Stimulated activated naive B cell treated with anti-CD40 and anti-IgM and Interleukin-4, amounts not matched to agents 10 μg/mL and 1 μg/mL and 100 μg/mL, for 72 hours (primary cell): ENCODE results near the gene TRAM2.
A peak's percentile ranks its signal among the peaks of the same experiment; 100 is the strongest.

Experiments used
- ATAC-seq, 2 donors: fragments of 150-1000 bp; cut with Tn5 transposase; replicated peaks; 2 replicates each; pipeline ENCODE4 v1.10.0; 2021; ENCODE audit warnings: moderate library complexity in 1 of 2
- DNase-seq: peaks from one replicate; pipeline ENCODE4 v3.0.0; 2021
- H3K27ac Mint-ChIP-seq: one replicate; pipeline ENCODE4 v1.8.0; 2022; ENCODE audit warnings: mild to moderate bottlenecking, mixed read lengths
- H3K27me3 Mint-ChIP-seq, 2 donors: one replicate each; pipeline ENCODE4 v1.8.0; 2022; ENCODE audit warnings: mixed read lengths in 2 of 2
- H3K36me3 Mint-ChIP-seq, 2 donors: one replicate each; pipeline ENCODE4 v1.8.0; 2022; ENCODE audit warnings: mixed read lengths in 2 of 2, mild to moderate bottlenecking in 1 of 2
- H3K4me1 Mint-ChIP-seq, 2 donors: one replicate each; pipeline ENCODE4 v1.8.0; 2022; ENCODE audit warnings: mixed read lengths in 2 of 2, mild to moderate bottlenecking in 1 of 2
- H3K4me3 Mint-ChIP-seq, 2 donors: one replicate each; pipeline ENCODE4 v1.8.0; 2022; ENCODE audit warnings: mild to moderate bottlenecking in 2 of 2, mixed read lengths in 2 of 2, moderate library complexity in 1 of 2
- H3K9me3 Mint-ChIP-seq, 2 donors: one replicate each; pipeline ENCODE4 v1.8.0; 2022; ENCODE audit warnings: mixed read lengths in 2 of 2, mild to moderate bottlenecking in 1 of 2

The TRAM2 gene

DNA sequence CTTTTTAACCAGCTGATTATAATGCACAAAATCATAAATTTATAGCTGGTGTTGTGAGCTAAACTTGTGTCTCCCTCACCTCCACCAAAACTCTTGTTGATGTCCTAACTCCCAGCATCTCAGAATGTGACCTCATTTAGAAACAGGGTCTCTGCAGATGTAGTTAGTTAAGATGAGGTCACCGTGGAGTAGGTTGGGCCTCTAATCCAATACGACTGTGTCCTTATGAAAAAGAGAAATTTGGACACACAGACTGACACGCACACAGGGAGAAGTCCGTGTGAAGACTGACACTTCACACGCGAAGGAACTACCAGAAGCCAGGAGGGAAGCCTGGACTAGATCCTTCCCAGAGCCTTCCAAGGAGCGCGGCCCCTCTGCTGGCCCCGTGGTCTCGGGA is 46.5 kb downstream of the TRAM2 start:
- DNase-seq (no peak), ATAC-seq (no peak)
- no peaks in the 10 kb centered on the region for H3K27me3 Mint-ChIP-seq
- peaks cover 2 to 11% of the 10 kb centered on the region in 2 donors for H3K36me3 Mint-ChIP-seq
- H3K4me1 Mint-ChIP-seq = no peaks in the 10 kb centered on the region
- H3K27ac Mint-ChIP-seq = no peak overlapping the region
- H3K4me3 Mint-ChIP-seq = no peak overlapping the region
- no peaks in the 10 kb centered on the region for H3K9me3 Mint-ChIP-seq

DNA sequence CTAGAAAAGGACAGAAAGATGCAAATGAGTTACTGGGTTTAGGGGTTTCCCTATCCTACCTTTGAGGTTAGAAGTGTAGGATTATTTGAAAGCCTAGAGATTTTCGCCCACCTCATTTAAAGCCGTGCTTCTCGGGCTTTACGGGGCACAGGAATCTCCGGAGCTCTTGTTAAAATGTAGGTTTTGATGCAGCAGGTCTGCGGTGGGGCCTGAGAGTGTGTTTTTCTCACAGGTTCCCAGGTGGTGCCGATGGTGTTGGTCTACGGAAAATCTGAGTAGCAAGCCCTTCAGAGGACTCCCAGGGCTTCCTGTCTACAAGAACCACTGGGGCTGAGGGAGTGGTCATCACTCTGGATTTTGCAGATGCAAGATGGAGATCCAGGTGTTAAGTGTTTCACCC is 47.5 kb downstream of the TRAM2 start:
- ATAC-seq (no peak), DNase-seq (no peak)
- no peak overlapping the region for H3K4me3 Mint-ChIP-seq
- H3K9me3 Mint-ChIP-seq = no peaks in the 10 kb centered on the region
- no peaks in the 10 kb centered on the region for H3K4me1 Mint-ChIP-seq
- no peak overlapping the region for H3K27ac Mint-ChIP-seq
- no peaks in the 10 kb centered on the region for H3K27me3 Mint-ChIP-seq
- peaks cover 2 to 4% of the 10 kb centered on the region in 2 donors for H3K36me3 Mint-ChIP-seq

DNA sequence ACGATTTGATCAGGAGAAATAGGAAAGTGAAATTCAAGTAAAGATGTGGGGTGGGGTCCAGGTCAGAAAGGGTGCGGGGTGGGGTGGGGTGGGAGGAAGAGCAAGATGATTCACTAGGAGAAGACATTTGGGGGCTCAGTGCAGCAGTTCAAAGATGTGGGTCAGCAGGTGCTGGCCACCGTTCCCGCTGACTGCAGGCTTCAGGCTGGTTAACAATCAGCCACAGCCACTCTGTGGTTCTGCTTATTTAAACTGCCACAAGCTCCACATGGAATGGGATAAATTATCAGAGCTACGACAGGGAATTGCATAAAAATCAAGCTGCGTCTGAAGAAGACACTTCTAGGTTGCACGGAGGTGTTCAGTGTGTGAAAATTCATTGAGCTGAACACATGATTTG is 49.4 kb downstream of the TRAM2 start:
- Mint-ChIP-seq H3K36me3 (peaks cover 0 to 4% of the 10 kb centered on the region in 2 donors), H3K4me1 (no peaks in the 10 kb centered on the region), H3K27ac (no peak overlapping the region), H3K4me3 (no peak overlapping the region), H3K27me3 (no peaks in the 10 kb centered on the region), H3K9me3 (no peaks in the 10 kb centered on the region)
- no peak for DNase-seq
- no peak for ATAC-seq

DNA sequence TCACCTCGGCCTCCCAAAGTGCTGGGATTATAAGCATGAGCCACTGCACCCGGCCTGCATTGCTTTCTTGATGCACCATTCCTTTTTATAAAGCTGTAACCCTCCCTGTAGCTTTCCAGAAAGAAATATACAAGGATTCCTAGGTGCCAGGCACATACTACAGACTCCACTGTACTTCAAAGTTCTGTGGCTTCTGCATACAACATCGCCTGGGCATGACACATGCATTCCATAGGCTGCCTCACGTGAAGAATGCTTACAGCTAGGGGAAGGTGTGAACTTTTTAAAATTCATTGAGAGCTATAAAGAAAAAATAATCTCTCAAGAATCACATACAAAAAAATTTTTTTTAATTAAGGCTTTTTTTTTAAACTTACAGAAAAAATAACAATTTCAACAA is 50.2 kb downstream of the TRAM2 start:
- DNase-seq = no peak
- Mint-ChIP-seq H3K4me3 (no peak overlapping the region), H3K9me3 (no peaks in the 10 kb centered on the region), H3K27me3 (no peaks in the 10 kb centered on the region), H3K4me1 (no peaks in the 10 kb centered on the region), H3K36me3 (peaks cover 0 to 4% of the 10 kb centered on the region in 2 donors), H3K27ac (no peak overlapping the region)
- ATAC-seq = no peak

DNA sequence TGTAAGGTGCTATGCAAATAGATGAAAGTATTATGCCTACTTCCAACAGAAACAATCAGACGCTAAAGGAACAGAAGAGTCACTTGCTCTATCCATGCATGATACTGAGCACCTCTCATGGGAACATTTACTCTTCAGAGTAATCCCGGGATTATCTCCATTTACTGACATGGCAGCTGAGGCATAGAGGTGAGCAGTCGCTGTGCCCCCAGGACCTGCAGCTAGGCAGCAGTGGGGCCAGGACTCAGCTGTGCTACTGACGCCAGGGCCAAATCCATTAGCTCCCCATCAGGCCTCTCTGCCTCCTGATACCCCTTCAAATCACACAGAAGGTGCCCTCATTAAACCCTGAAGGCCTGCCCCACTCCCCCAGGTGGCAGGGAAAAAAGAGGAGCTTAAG is 51.9 kb downstream of the TRAM2 start:
- no peak overlapping the region for H3K4me3 Mint-ChIP-seq
- no peak for DNase-seq
- no peaks in the 10 kb centered on the region for H3K27me3 Mint-ChIP-seq
- H3K9me3 Mint-ChIP-seq = no peaks in the 10 kb centered on the region
- peaks cover 0 to 4% of the 10 kb centered on the region in 2 donors for H3K36me3 Mint-ChIP-seq
- H3K4me1 Mint-ChIP-seq = no peaks in the 10 kb centered on the region
- no peak overlapping the region for H3K27ac Mint-ChIP-seq
- no peak for ATAC-seq

DNA sequence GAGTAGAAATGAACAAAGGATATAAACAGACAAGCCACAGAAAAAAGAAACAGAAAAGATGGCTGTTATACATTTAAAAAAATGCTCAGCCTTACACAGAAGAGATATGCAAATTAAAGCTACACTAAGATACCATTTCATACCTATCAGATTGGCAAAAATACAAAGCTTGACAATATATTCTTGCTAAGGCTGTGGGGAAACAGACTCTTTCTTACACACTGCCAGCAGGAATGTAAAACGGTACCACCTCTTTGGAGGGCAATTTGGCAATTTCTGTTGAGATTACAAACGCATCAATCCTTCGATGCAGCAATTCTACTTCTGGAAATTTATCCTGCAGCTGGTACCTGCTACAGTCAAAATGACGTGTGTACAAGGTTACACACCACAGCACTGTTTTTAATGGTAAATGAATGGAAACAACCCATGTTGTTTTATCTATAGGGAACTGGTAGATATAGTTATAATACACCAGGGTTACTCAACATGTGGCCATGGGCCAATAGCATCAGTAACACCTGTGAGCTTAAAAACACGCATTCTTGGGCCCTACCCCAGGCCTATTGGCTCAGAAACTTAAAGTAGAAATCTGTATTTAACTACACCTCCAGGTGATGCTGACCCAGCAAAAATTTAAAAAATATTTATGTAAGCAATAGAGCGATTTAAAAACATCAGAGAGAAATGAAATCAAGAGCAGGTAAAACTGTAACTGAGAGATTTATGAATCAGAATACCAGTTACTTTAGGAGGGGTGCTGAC is 53.3 kb downstream of the TRAM2 start:
- H3K4me1 Mint-ChIP-seq = peaks cover 0 to 2% of the 10 kb centered on the region in 2 donors
- H3K27me3 Mint-ChIP-seq = no peaks in the 10 kb centered on the region
- ATAC-seq (no peak), DNase-seq (no peak)
- H3K27ac Mint-ChIP-seq = no peak overlapping the region
- H3K4me3 Mint-ChIP-seq = no peak overlapping the region
- H3K9me3 Mint-ChIP-seq = no peaks in the 10 kb centered on the region
- H3K36me3 Mint-ChIP-seq = peaks cover 5 to 10% of the 10 kb centered on the region in 2 donors

DNA sequence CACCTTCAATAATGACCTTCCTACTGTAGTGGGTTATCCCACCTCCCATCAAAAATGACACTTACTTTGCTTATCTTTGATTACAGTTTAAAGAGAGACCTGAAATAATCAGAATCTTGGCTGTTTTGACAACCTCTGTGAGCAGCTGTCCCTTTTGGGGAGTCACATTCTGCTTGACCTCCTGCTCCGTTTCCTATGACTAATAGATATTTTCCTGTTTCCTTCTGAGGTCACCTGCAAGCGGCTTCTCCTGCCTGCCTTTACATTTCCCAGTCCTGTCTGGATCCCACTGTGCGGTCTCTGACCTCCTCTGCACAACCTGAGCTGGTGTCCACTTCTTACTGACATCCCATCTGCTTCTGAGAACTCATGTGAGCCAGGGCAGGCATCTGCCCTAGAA is 54.2 kb downstream of the TRAM2 start:
- no peaks in the 10 kb centered on the region for H3K9me3 Mint-ChIP-seq
- DNase-seq (no peak), ATAC-seq (no peak)
- H3K27ac Mint-ChIP-seq = no peak overlapping the region
- peaks cover 9 to 17% of the 10 kb centered on the region in 2 donors for H3K36me3 Mint-ChIP-seq
- no peaks in the 10 kb centered on the region for H3K27me3 Mint-ChIP-seq
- no peak overlapping the region for H3K4me3 Mint-ChIP-seq
- peaks cover 0 to 2% of the 10 kb centered on the region in 2 donors for H3K4me1 Mint-ChIP-seq

DNA sequence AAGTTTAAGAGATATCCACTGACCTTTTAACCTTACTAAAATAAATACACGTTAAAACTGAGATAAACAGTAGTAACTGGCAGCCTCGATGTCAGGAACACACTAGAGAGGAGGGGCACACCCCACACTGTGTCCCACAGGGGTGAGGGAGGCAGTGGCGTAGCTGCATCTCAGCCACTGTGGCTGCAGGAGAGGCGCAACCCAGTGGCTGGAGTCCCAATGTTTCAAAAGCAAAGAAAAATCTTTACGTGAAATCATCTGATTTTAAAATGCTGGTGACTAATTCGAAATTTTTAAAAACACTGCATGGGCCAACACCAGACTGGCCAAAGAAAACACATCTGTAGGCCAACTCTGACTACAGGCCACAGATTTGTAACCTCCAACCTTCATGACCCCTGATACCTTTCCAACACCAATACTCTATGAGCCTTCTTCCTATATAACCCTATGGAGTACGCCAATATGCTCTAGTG is 54.7 kb downstream of the TRAM2 start:
- no peak overlapping the region for H3K4me3 Mint-ChIP-seq
- peaks cover 0 to 2% of the 10 kb centered on the region in 2 donors for H3K4me1 Mint-ChIP-seq
- ATAC-seq = no peak
- no peaks in the 10 kb centered on the region for H3K27me3 Mint-ChIP-seq
- peaks cover 9 to 17% of the 10 kb centered on the region in 2 donors for H3K36me3 Mint-ChIP-seq
- no peak for DNase-seq
- H3K27ac Mint-ChIP-seq = no peak overlapping the region
- H3K9me3 Mint-ChIP-seq = no peaks in the 10 kb centered on the region

DNA sequence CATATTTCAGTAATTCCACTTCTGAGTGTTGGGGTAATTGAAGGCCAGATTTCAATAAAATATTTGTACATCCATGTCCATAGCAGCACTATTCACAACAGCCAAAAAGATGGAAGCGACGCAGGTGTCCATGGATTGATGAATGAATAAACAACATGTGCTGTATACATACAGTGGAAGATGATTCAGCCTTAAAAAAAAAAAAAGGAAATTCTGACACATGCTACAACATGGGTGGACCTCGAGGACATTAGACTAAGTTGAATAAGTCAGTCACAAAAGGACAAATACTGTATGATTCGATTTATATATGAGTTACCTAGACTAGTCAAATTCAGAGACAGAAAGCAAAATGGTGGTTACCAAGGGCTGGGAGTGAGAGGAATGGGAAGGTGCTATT is 57.2 kb downstream of the TRAM2 start:
- H3K27ac Mint-ChIP-seq = no peak overlapping the region
- H3K4me3 Mint-ChIP-seq = no peak overlapping the region
- H3K36me3 Mint-ChIP-seq = peaks cover 14 to 18% of the 10 kb centered on the region in 2 donors
- DNase-seq (no peak), ATAC-seq (no peak)
- no peaks in the 10 kb centered on the region for H3K9me3 Mint-ChIP-seq
- peaks cover 0 to 2% of the 10 kb centered on the region in 2 donors for H3K4me1 Mint-ChIP-seq
- H3K27me3 Mint-ChIP-seq = no peaks in the 10 kb centered on the region

GRCh38 chr6:52518279-52518945 is 58.4 kb downstream of the TRAM2 start:
- peaks cover 16 to 25% of the 10 kb centered on the region in 2 donors for H3K36me3 Mint-ChIP-seq
- H3K9me3 Mint-ChIP-seq = no peaks in the 10 kb centered on the region

DNA sequence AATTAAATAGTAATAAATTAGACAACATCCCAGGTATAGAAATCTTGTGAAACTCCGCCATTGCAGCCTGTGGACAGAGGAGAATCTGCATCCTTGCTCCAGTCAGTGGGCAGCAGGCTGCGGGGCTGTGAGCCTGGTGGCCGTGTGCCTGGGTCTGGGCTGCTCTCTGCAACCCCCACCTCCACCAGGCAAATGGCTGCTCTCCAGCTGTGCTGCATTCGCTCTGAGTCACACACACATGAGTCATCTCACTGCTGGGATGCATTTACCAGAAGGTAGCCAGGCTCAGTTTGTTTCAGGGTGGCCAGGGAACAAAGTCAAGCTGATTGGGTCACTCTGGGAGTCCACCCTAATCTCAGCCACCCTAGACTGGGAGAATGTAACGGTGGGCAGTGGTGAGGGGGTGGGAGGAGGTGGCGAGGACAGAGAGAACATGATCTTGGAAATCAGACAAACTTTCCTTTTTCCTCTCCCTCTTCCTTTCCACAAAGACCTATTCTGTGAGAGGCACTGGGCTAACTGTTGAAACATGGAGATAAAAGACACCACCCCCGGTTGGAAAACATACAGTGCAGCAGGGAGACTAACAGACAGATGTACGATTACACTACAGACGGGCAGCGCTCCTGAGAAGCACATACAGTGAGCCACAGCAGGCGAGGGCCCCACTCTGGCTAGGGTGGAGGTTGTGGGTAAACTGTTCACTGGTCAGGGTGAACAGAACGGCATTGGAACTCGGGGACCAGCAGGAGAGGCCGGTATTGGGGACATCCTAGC is 59.2 kb downstream of the TRAM2 start:
- DNase-seq = no peak
- no peaks in the 10 kb centered on the region for H3K9me3 Mint-ChIP-seq
- no peak overlapping the region for H3K4me3 Mint-ChIP-seq
- H3K4me1 Mint-ChIP-seq = peaks cover 0 to 2% of the 10 kb centered on the region in 2 donors
- H3K27ac Mint-ChIP-seq = peak overlapping the region; percentile 56
- ATAC-seq = peak; percentile 38 to 73
- no peaks in the 10 kb centered on the region for H3K27me3 Mint-ChIP-seq
- H3K36me3 Mint-ChIP-seq = peaks cover 16 to 29% of the 10 kb centered on the region in 2 donors

More at GRCh38 chr6:52518279-52518945, 58.4 kb downstream of the TRAM2 start:
- ATAC-seq (no peak), DNase-seq (no peak)
- Mint-ChIP-seq H3K4me3 (no peak overlapping the region), H3K4me1 (peaks cover 0 to 2% of the 10 kb centered on the region in 2 donors), H3K27ac (peak overlapping the region; percentile 56), H3K27me3 (no peaks in the 10 kb centered on the region)

- DNase-seq = no peak
- no peak for ATAC-seq
- Mint-ChIP-seq H3K4me1 (peaks cover 0 to 2% of the 10 kb centered on the region in 2 donors), H3K36me3 (peaks cover 16 to 29% of the 10 kb centered on the region in 2 donors), H3K4me3 (no peak overlapping the region), H3K9me3 (no peaks in the 10 kb centered on the region), H3K27ac (no peak overlapping the region), H3K27me3 (no peaks in the 10 kb centered on the region)
These were observed 59.9 kb downstream of the TRAM2 start for GRCh38 chr6:52516943-52517342.

GRCh38 chr6:52516269-52516668 is 60.6 kb downstream of the TRAM2 start:
- DNase-seq = no peak
- H3K4me1 Mint-ChIP-seq = peaks cover 0 to 2% of the 10 kb centered on the region in 2 donors
- H3K27ac Mint-ChIP-seq = no peak overlapping the region
- no peak for ATAC-seq
- no peaks in the 10 kb centered on the region for H3K27me3 Mint-ChIP-seq
- H3K9me3 Mint-ChIP-seq = no peaks in the 10 kb centered on the region
- H3K36me3 Mint-ChIP-seq = peaks cover 16 to 29% of the 10 kb centered on the region in 2 donors
- H3K4me3 Mint-ChIP-seq = no peak overlapping the region

DNA sequence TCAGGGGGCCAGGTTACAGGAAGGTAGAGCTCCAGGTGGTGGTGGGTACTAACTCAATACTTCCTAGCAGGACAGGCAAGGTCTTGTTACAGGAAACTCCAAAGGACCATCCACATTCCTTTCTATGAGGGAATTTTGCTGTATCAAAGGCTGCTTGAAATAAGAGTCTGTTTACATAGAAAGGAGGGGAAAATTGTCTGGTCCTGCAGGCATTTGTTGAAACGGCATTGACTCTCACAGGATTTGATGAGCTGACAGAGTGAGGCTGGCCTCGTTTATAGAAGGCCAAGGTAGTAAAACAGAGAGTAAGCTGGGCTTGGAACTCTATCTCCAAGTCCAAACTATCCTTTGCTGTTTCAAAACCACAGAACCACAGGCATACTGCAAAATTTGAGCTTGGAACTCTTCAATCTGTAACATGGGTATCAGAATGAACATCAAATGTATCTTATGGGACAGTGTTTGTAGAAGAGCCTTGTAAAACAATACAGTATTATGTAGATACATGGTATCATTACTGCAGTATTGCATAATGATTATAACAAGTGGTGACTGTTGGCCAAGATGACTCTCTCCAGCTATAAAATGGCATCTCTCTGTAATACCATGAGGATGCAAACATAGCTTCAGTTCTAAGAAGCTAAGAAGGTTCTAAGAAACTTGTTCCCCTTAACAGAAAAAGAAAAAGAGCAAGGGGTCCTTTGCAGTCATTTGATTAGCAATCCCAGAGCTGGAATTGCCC is 61.5 kb downstream of the TRAM2 start:
- no peak for DNase-seq
- H3K27ac Mint-ChIP-seq = no peak overlapping the region
- ATAC-seq = no peak
- H3K36me3 Mint-ChIP-seq = peaks cover 16 to 32% of the 10 kb centered on the region in 2 donors
- no peak overlapping the region for H3K4me3 Mint-ChIP-seq
- H3K9me3 Mint-ChIP-seq = no peaks in the 10 kb centered on the region
- H3K4me1 Mint-ChIP-seq = peaks cover 0 to 2% of the 10 kb centered on the region in 2 donors
- no peaks in the 10 kb centered on the region for H3K27me3 Mint-ChIP-seq
